Neural progenitor cell (in vitro differentiated cells): Measurements from ENCODE around the gene SLC35A2. TPM values are rescaled to one million over a fixed set of nuclear protein-coding genes. Genes with fewer than 3 reads are reported as not detected.

ENCODE experiments used
- DNase-seq: peaks from one replicate; pipeline ENCODE4 v3.0.0-alpha.2; 2016; ENCODE audit warnings: low spot score
- H2AFZ ChIP-seq: fragments of 200-600 bp; sonication (generic); replicated peaks from 2 replicates; pipeline ENCODE4 v1.6.1; 2016; ENCODE audit warnings: antibody characterized with exemption
- H3F3A ChIP-seq: fragments of 200-600 bp; sonication (generic); 2 replicates; pipeline ENCODE4 v1.6.1; 2016; ENCODE audit warnings: antibody characterized with exemption, low read depth
- H3K27ac ChIP-seq: fragments of 200-600 bp; sonication (generic); 2 replicates; pipeline ENCODE4 v1.5.1; 2016; ENCODE audit warnings: mild to moderate bottlenecking
- H3K27me3 ChIP-seq: fragments of 200-600 bp; sonication (generic); 2 replicates; pipeline ENCODE4 v1.6.1; 2016; ENCODE audit warnings: mild to moderate bottlenecking, moderate library complexity
- H3K36me3 ChIP-seq: fragments of 200-600 bp; sonication (generic); 2 replicates; pipeline ENCODE4 v1.5.1; 2016
- H3K4me1 ChIP-seq: fragments of 200-600 bp; sonication (generic); 2 replicates; pipeline ENCODE4 v1.6.1; 2016; ENCODE audit warnings: mixed run types
- H3K4me2 ChIP-seq: fragments of 200-600 bp; sonication (generic); 2 replicates; pipeline ENCODE4 v1.6.1; 2016
- H3K4me3 ChIP-seq: fragments of 200-600 bp; sonication (generic); 2 replicates; pipeline ENCODE4 v1.5.1; 2016
- H3K79me2 ChIP-seq: fragments of 200-600 bp; sonication (generic); 2 replicates; pipeline ENCODE4 v1.6.1; 2016; ENCODE audit warnings: low read depth
- H3K9ac ChIP-seq: fragments of 200-600 bp; sonication (generic); 2 replicates; pipeline ENCODE4 v1.6.1; 2016
- H3K9me3 ChIP-seq: fragments of 200-600 bp; sonication (generic); 2 replicates; pipeline ENCODE4 v1.5.1; 2016; ENCODE audit warnings: low read depth
- H4K20me1 ChIP-seq: fragments of 200-600 bp; sonication (generic); 2 replicates; pipeline ENCODE4 v1.6.1; 2016; ENCODE audit warnings: low read depth
- H3K27ac Mint-ChIP-seq: 3 replicates; pipeline ENCODE4 v1.8.0; 2021; ENCODE audit warnings: mixed read lengths
- H3K27me3 Mint-ChIP-seq: 2 replicates; pipeline ENCODE4 v1.8.0; 2022; ENCODE audit warnings: low read depth, mild to moderate bottlenecking, inconsistent platforms, moderate library complexity, mixed read lengths; ENCODE audit not compliant: insufficient read depth
- H3K36me3 Mint-ChIP-seq: 3 replicates; pipeline ENCODE4 v1.8.0; 2021; ENCODE audit warnings: mixed read lengths
- H3K4me1 Mint-ChIP-seq: 3 replicates; pipeline ENCODE4 v1.8.0; 2021; ENCODE audit warnings: mixed read lengths
- H3K4me3 Mint-ChIP-seq: 3 replicates; pipeline ENCODE4 v1.8.0; 2021; ENCODE audit warnings: mild to moderate bottlenecking, moderate library complexity, mixed read lengths
- H3K9me3 Mint-ChIP-seq: 3 replicates; pipeline ENCODE4 v1.8.0; 2020; ENCODE audit warnings: mixed read lengths
- EZH2 ChIP-seq: fragments of 200-600 bp; sonication (generic); IDR thresholded peaks from 2 replicates; pipeline ENCODE4 v1.6.1; 2017; ENCODE audit warnings: antibody characterized with exemption, mild to moderate bottlenecking, moderate library complexity
- EZH2phosphoT487 ChIP-seq: fragments of 200-600 bp; sonication (generic); IDR thresholded peaks from 2 replicates; pipeline ENCODE4 v1.6.1; 2017; ENCODE audit warnings: antibody characterized with exemption
- total RNA-seq: library from RNA; depleted of rRNA; stranded (reverse); fragments of >200 nt; gene quantifications from 2 replicates; pipeline ENCODE4 v1.2.3, GENCODE V29; 2015; ENCODE audit warnings: low replicate concordance
- TF ChIP-seq, protein P1 (sequence below): fragments of 200-600 bp; sonication (generic); IDR thresholded peaks from 2 replicates; pipeline ENCODE4 v1.5.1; 2017; ENCODE audit warnings: antibody characterized with exemption, mild to moderate bottlenecking

SLC35A2 gene
- total RNA-seq, 1 donor from 2014 or later, result 8.6 TPM

DNA sequence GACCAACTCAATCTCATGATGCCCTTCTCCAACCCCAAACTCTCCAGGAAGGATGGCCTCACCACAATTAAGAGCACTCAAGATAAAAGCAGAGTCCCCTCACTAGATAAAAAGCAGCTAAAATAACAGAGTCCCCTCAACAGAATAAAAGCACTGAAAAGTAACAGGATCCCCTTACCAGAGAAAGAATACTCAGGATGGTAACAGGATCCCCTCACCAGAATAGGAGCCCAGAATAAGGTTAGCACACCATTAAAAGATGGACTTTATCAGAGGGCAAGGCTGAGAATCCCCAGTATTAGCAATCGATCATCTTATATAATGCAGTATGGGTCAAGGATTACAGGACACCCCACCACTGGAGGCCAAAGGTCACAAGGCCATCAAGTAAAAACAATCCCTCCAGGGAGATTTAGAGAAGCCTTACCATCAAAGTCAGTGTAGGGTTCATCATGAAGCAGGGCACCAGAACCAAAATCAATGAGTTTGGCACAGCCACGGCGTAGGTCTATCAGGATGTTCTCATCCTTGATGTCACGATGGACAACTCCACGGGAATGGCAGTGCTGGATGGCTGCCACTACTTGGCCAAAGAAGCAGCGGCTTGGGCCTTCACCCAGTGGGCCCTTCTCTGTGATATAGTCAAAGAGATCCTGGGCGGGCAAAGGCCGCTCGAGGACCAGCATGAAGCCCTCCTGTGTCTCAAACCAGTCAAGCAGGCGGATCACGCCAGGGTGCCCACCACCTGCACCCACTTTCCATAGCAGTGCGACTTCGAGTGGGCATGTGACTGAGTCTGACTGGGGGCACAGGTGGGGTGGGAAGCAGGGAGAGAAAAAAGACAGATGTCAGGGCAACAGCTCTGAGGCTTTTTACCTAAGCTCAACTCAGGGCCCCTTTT, 3.4 kb upstream of the SLC35A2 start:
- no peaks in the 10 kb centered on the region for H3K36me3 Mint-ChIP-seq
- H3K9me3 Mint-ChIP-seq, result peaks cover 15% of the 10 kb centered on the region
- TF ChIP-seq EZH2phosphoT487 (no peak), EZH2 (no peak)
- TF ChIP-seq, protein P1, sequence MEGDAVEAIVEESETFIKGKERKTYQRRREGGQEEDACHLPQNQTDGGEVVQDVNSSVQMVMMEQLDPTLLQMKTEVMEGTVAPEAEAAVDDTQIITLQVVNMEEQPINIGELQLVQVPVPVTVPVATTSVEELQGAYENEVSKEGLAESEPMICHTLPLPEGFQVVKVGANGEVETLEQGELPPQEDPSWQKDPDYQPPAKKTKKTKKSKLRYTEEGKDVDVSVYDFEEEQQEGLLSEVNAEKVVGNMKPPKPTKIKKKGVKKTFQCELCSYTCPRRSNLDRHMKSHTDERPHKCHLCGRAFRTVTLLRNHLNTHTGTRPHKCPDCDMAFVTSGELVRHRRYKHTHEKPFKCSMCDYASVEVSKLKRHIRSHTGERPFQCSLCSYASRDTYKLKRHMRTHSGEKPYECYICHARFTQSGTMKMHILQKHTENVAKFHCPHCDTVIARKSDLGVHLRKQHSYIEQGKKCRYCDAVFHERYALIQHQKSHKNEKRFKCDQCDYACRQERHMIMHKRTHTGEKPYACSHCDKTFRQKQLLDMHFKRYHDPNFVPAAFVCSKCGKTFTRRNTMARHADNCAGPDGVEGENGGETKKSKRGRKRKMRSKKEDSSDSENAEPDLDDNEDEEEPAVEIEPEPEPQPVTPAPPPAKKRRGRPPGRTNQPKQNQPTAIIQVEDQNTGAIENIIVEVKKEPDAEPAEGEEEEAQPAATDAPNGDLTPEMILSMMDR, result no peak
- no peak for DNase-seq
- Histone ChIP-seq H2AFZ (no peak overlapping the region), H3K4me3 (no peak overlapping the region), H3K4me1 (peaks cover 5% of the 10 kb centered on the region), H3K9ac (no peak overlapping the region), H3K4me2 (no peak overlapping the region), H3K27ac (no peak overlapping the region), H3K27me3 (no peaks in the 10 kb centered on the region), H3K79me2 (peaks cover 47% of the 10 kb centered on the region), H4K20me1 (peaks cover 6% of the 10 kb centered on the region), H3F3A (peaks cover 25% of the 10 kb centered on the region), H3K36me3 (no peaks in the 10 kb centered on the region), H3K9me3 (no peaks in the 10 kb centered on the region)
- H3K27me3 Mint-ChIP-seq, result peaks cover 4% of the 10 kb centered on the region
- no peak overlapping the region for H3K4me3 Mint-ChIP-seq
- peaks cover 24% of the 10 kb centered on the region for H3K4me1 Mint-ChIP-seq
- no peak overlapping the region for H3K27ac Mint-ChIP-seq

DNA sequence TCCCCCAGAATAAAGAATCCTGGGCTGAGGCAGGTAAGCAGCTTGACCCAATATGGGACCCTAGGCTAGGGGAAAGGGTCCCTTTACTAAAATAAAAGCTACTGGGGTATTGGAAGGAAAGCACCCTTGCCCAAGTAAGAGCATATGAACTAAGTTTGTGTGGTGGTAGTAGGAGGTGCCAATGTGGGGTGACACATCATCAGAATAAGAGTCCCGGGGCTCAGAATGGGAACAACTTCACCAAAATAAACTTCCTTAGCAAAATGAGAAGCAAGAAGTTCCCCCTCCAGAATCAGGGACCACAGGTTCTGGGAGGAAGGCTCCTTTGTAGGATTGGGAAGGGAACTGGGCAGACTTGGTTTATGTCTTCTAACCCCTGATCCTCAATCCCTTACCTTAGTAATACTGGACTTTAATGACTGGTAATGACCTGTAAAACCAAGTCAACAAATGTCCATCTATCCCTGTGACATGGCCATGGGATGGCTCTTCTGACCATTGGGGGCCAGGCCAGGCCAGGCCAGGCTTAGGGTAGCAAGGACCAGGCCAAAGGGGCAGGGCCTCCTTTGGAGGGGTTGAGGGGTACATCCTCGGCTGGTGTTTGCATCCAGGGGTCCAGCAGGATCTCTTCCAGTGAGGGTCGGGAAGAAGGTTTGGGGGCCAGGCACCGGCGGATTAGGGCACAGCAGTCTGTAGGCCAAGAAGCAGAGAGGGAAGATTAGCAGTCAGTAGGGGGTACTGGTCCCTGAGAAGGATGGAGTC, 2.3 kb upstream of the SLC35A2 start:
- peaks cover 18% of the 10 kb centered on the region for H3K4me1 Mint-ChIP-seq
- Histone ChIP-seq H4K20me1 (peaks cover 5% of the 10 kb centered on the region), H3K79me2 (peaks cover 47% of the 10 kb centered on the region), H3F3A (peaks cover 20% of the 10 kb centered on the region), H3K4me2 (no peak overlapping the region), H3K9me3 (no peaks in the 10 kb centered on the region), H3K27me3 (no peaks in the 10 kb centered on the region), H3K4me3 (no peak overlapping the region), H3K9ac (no peak overlapping the region), H2AFZ (no peak overlapping the region), H3K36me3 (no peaks in the 10 kb centered on the region), H3K27ac (no peak overlapping the region), H3K4me1 (peaks cover 5% of the 10 kb centered on the region)
- H3K9me3 Mint-ChIP-seq, result peaks cover 16% of the 10 kb centered on the region
- H3K27me3 Mint-ChIP-seq, result peaks cover 4% of the 10 kb centered on the region
- H3K36me3 Mint-ChIP-seq, result no peaks in the 10 kb centered on the region
- TF ChIP-seq, protein P1, result no peak
- no peak for TF ChIP-seq EZH2phosphoT487
- no peak for TF ChIP-seq EZH2
- H3K4me3 Mint-ChIP-seq, result no peak overlapping the region
- no peak for DNase-seq
- no peak overlapping the region for H3K27ac Mint-ChIP-seq

DNA sequence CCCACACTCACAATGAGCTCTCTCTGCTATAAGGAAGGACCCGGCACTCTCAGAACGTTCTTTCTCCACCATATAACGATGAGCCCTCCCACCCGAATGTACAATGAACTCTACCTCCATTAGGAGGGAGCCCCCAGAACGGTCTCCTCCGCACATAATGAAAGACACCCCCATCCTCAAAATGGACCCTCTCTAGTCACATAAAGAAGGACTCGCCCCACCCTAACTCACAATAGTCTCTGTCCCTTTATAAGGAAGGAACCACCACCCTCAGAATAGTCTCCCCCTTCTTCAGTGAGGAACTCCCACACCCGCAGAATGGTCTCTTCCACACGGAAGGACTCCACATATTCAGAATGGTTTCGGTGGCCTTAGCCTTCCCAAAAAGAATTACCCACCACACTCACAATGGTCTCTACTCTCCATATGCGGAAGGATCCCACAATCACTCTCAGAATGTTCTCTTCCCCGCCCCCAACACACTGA, 477 bp downstream of the SLC35A2 start:
- no peaks in the 10 kb centered on the region for H3K4me1 ChIP-seq
- no peaks in the 10 kb centered on the region for H3K36me3 ChIP-seq
- H3K4me1 Mint-ChIP-seq, result peaks cover 8% of the 10 kb centered on the region
- peaks cover 14% of the 10 kb centered on the region for H3F3A ChIP-seq
- peak overlapping the region; percentile 83 for H3K4me3 ChIP-seq
- no peak overlapping the region for H2AFZ ChIP-seq
- H3K27me3 Mint-ChIP-seq, result peaks cover 4% of the 10 kb centered on the region
- peak overlapping the region; percentile 38 for H3K9ac ChIP-seq
- H3K9me3 Mint-ChIP-seq, result peaks cover 15% of the 10 kb centered on the region
- H3K4me2 ChIP-seq, result peak overlapping the region; percentile 84
- no peak overlapping the region for H3K27ac ChIP-seq
- no peaks in the 10 kb centered on the region for H3K27me3 ChIP-seq
- peak overlapping the region; percentile 88 for H3K27ac Mint-ChIP-seq
- no peaks in the 10 kb centered on the region for H3K9me3 ChIP-seq
- TF ChIP-seq EZH2phosphoT487, result no peak
- no peak for TF ChIP-seq EZH2
- TF ChIP-seq, protein P1, result no peak
- H3K4me3 Mint-ChIP-seq, result peak overlapping the region; percentile 89
- no peak for DNase-seq
- H3K79me2 ChIP-seq, result peaks cover 23% of the 10 kb centered on the region
- H4K20me1 ChIP-seq, result no peaks in the 10 kb centered on the region
- no peaks in the 10 kb centered on the region for H3K36me3 Mint-ChIP-seq
